Small intestine (tissue), 7 donors: ENCODE data around the gene TBC1D20. TPM values are rescaled to one million over a fixed set of nuclear protein-coding genes. Genes with fewer than 3 reads are reported as not detected.

Experiments
- DNase-seq, 2 donors: peaks; one replicate each; pipeline versions ENCODE4 v3.0.0 to v3.0.0-alpha.2; 2013
- FAIRE-seq: peaks from 2 replicates; lab custom pipeline; 2012; peaks lifted over from hg19 to GRCh38; lab: Jason Lieb, UNC
- H3K27ac ChIP-seq, 3 donors: one replicate each; pipeline ENCODE4 v1.5.1; 2013; ENCODE audit warnings: low read length in 2 of 3, mild to moderate bottlenecking in 2 of 3, control low read depth in 1 of 3, inconsistent platforms in 1 of 3, low read depth in 1 of 3, moderate library complexity in 1 of 3
- H3K27me3 ChIP-seq, 3 donors: one replicate each; pipeline ENCODE4 v1.6.1; 2013; ENCODE audit warnings: low read length in 3 of 3, inconsistent platforms in 1 of 3; ENCODE audit not compliant: control insufficient read depth in 3 of 3, insufficient read depth in 3 of 3
- H3K36me3 ChIP-seq, 3 donors: one replicate each; pipeline ENCODE4 v1.6.1; 2013; ENCODE audit warnings: low read length in 3 of 3, inconsistent platforms in 1 of 3, low read depth in 1 of 3, mild to moderate bottlenecking in 1 of 3, moderate library complexity in 1 of 3; ENCODE audit not compliant: control insufficient read depth in 3 of 3, insufficient read depth in 2 of 3
- H3K4me1 ChIP-seq, 3 donors: one replicate each; pipeline ENCODE4 v1.6.1; 2013; ENCODE audit warnings: low read length in 2 of 3, inconsistent platforms in 1 of 3, low read depth in 1 of 3, mild to moderate bottlenecking in 1 of 3, moderate library complexity in 1 of 3; ENCODE audit not compliant: control insufficient read depth in 3 of 3, insufficient read depth in 2 of 3
- H3K4me3 ChIP-seq, 3 donors: one replicate each; pipeline ENCODE4 v1.5.1; 2013; ENCODE audit warnings: low read length in 3 of 3, control low read depth in 1 of 3, inconsistent platforms in 1 of 3, low read depth in 1 of 3, mild to moderate bottlenecking in 1 of 3, moderate library complexity in 1 of 3
- H3K9me3 ChIP-seq, 2 donors: one replicate each; pipeline ENCODE4 v1.6.1; 2013; ENCODE audit warnings: low read depth in 1 of 2, low read length in 1 of 2; ENCODE audit not compliant: control insufficient read depth in 2 of 2, insufficient read depth in 1 of 2
- WGBS, 3 donors: extraction: QIAGEN DNeasy Blood & Tissue Kit; methylation state at CpG; one replicate each; pipeline ENCODE4 v1.1.7; 2013; 5-methylcytosine and 5-hydroxymethylcytosine counted together
- polyA plus RNA-seq, 4 donors: library from polyadenylated mRNA; stranded (reverse) in 3 of 4; unstranded in 1 of 4; fragments of 200-250 nt in 3 of 4; fragments of 120-200 nt in 1 of 4; gene quantifications; one replicate each; pipeline versions ENCODE4 v1.2.1 to v1.2.3, GENCODE V29; 2013
- donor health status: healthy with polysubstance abuse.
- donor health status: control.
- donor health status: control.
- donor health status: Bipolar disorder and iron deficiency.
- donor health status: healthy.

TBC1D20 gene
- polyA plus RNA-seq, 4 donors = 13.1 to 28.7 (median 14.8) TPM

DNA sequence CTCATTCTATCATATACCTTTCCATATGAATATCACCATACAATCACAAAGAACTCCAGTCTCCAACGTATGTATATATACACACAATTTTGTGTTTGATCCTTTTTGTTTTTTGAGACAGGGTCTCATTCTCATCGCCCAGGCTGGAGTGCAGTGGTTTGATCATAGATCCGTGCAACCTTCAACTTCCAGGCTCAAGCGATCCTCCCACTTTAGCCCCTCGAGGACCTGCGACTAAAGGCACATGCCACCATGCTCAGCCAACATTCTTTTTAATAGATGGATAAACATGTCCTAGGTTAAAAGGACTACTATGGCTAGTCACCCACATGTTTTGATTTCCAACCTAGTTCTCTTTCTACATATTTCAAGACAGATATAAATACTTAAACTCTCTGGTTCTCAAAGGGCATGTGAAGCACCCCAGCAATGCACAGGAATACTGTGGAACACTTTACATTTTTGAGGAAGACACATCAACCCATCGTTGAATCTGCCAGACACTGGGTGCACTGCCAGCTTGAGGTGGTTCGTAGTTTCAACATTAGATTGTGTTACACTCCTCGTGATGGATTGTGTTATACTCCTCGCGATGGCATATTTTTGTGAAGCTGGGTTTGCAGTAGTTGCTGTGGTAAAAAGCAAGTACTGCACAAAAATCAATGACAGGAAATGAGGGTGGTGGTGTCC lies 40.9 kb upstream of the TBC1D20 start:
- WGBS, 3 donors = 95 to 96% (median 95%) methylated on average over 11 of the region's 11 CpGs
- no peak for DNase-seq
- FAIRE-seq = no peak
- H3K4me3 ChIP-seq = peak overlapping the region in 1 of 3 donors; percentile 4
- H3K27ac ChIP-seq = no peak overlapping the region
- H3K36me3 ChIP-seq = peaks cover 7 to 36% (median 30%) of the 10 kb centered on the region in 3 donors
- H3K4me1 ChIP-seq = peaks cover 0 to 4% (median 0%) of the 10 kb centered on the region in 3 donors
- H3K27me3 ChIP-seq = no peaks in the 10 kb centered on the region
- H3K9me3 ChIP-seq = no peaks in the 10 kb centered on the region

DNA sequence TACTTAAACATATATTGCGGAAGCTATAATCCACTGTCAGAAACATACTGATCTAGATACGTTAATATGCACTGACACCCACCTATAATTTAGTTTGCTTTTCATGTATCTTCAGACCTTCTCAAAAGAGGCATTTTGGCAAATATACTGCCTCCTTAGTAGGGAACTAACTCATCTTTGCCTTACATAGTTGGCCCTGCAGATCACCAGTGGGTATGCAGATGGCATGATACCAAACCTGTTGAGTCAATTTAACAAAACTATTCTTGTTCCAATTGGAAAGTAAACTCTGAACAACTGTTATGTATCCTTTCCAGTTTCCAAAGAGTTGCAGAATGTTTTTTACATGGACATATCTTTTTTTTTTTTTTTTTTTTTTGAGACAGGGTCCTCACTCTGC lies 35.6 kb upstream of the TBC1D20 start:
- H3K36me3 ChIP-seq = peaks cover 12 to 34% (median 32%) of the 10 kb centered on the region in 3 donors

DNA sequence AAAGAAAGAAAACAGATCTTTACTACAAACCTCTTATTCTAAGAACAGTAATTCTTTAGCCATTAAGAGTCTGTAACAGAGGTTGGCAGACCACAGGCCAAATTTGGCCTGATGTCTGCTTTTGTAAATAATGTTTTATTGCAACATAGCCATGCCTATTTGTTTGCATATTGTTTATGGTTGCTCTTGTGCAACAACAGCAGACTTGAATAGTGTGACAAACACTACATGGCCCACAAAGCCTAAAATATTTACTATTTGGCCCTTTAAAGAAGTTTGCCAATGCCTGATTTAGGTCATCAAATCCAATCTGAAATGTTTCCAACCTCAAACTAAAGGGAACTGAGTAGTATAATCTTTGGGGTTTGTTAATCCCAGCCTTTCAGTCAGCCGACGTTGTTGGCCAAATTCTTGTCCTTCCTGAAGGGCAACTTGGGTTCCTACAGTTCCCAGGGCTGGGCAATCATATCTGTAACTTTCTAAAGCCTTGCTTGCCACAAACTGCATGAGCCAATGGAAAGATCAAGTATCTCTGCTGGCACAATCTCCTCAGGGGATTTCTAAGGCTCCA lies 33.9 kb upstream of the TBC1D20 start:
- H3K4me1 ChIP-seq = no peaks in the 10 kb centered on the region
- WGBS, 3 donors = 45 to 58% (median 57%) methylated on average over 2 of the region's 2 CpGs
- H3K27ac ChIP-seq = peak overlapping the region in 1 of 3 donors; percentile 13
- H3K36me3 ChIP-seq = peaks cover 10 to 34% (median 29%) of the 10 kb centered on the region in 3 donors
- H3K27me3 ChIP-seq = no peaks in the 10 kb centered on the region
- no peaks in the 10 kb centered on the region for H3K9me3 ChIP-seq
- FAIRE-seq (no peak), DNase-seq (no peak)
- no peak overlapping the region for H3K4me3 ChIP-seq

More for the DNA sequence above, 35.6 kb upstream of the TBC1D20 start:
- H3K27ac ChIP-seq = no peak overlapping the region
- no peak for FAIRE-seq
- no peak for DNase-seq
- no peaks in the 10 kb centered on the region for H3K9me3 ChIP-seq
- 97 to 98% (median 98%) methylated on average over 2 of the region's 2 CpGs for WGBS, 3 donors
- no peaks in the 10 kb centered on the region for H3K4me1 ChIP-seq
- H3K4me3 ChIP-seq = no peak overlapping the region
- no peaks in the 10 kb centered on the region for H3K27me3 ChIP-seq

DNA sequence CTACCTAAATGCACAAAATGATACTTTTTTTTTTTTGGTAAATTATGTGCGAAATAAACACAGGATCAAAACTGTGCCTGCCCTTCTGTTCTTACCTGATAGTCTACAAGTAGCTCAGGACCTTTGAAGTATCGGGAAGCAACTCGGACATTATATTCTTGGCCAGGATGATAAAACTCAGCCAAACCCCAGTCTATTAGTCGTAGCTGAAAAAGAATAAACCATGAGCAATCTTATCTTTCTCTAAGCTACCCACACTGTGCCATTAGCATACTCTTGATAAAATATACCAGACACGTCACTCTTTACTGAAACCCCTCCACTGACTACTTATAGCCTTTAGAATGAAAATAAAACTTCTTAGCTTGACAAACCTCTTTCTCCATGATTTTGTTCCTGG lies 29.8 kb upstream of the TBC1D20 start:
- no peak for FAIRE-seq
- 92 to 95% (median 94%) methylated on average over 5 of the region's 5 CpGs for WGBS, 3 donors
- H3K27ac ChIP-seq = no peak overlapping the region
- no peak for DNase-seq
- no peak overlapping the region for H3K4me3 ChIP-seq
- no peaks in the 10 kb centered on the region for H3K9me3 ChIP-seq
- peaks cover 10 to 36% (median 35%) of the 10 kb centered on the region in 3 donors for H3K36me3 ChIP-seq
- H3K4me1 ChIP-seq = no peaks in the 10 kb centered on the region
- H3K27me3 ChIP-seq = no peaks in the 10 kb centered on the region

DNA sequence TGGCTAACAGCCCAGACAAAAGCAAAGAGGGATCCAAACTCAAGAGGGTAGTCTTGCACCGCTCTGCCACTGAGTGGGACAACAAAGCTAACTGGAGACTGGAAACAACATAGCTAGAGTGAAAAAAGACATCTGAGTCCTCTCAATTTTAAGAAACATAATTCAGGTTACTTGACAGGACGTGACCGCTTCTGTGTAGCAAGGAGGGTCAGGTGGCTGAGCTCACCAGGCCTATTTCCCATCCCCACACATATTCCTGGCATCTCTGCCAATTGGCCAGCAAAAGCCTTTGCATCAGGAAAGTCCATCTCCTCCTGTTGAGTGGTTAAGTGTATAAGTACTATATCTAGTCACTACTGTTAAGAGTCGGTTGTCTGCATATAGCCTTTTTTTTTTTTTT lies 25.3 kb upstream of the TBC1D20 start:
- no peak for DNase-seq
- H3K4me1 ChIP-seq = no peaks in the 10 kb centered on the region
- peaks cover 18 to 48% (median 32%) of the 10 kb centered on the region in 3 donors for H3K36me3 ChIP-seq
- 98% methylated on average over 4 of the region's 4 CpGs for WGBS, 3 donors
- H3K4me3 ChIP-seq = no peak overlapping the region
- H3K9me3 ChIP-seq = no peaks in the 10 kb centered on the region
- no peak overlapping the region for H3K27ac ChIP-seq
- no peaks in the 10 kb centered on the region for H3K27me3 ChIP-seq
- FAIRE-seq = no peak

DNA sequence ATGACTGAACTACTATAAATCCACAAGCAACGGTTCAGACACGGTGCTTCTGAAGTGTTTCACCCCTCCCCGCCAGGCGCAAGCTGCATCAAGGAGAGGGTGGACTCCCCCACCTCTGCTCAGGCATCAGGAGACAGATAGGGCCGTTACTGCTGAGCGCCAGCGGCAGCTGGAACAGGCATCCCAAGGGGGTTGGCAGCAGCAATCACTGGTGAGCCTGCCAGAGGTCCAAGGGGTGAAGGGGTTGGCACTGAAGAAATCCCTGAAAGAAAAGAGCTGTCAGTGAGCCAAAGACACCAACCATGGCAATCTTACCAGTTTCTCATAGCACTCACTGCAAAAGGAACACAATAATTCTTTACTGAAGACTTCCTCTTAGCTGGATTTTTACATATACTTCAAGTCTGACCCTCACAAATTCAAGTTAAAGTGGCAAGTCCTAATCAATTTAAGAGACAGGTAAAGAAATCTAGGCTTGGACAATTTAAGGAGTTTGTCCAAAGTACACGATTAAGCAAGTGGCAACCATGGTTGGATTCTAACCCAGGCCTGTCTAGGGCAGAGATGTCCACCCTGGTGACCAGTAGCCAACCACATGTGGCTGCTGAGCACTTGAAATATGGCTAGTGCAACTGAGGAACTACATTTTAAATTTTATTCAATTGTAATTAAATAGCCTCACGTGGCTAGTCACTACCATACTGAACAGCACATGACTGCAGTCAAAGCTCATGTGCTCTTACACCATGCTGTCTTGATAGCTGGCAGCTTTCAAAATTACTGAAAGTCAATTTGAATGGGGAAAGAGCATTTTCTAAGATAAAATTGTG lies 21.7 kb upstream of the TBC1D20 start:
- Histone ChIP-seq H3K4me3 (no peak overlapping the region), H3K27ac (no peak overlapping the region), H3K36me3 (peaks cover 15 to 39% (median 32%) of the 10 kb centered on the region in 3 donors), H3K27me3 (no peaks in the 10 kb centered on the region), H3K4me1 (no peaks in the 10 kb centered on the region), H3K9me3 (no peaks in the 10 kb centered on the region)
- 67 to 74% (median 68%) methylated on average over 9 of the region's 9 CpGs for WGBS, 3 donors
- FAIRE-seq (no peak), DNase-seq (no peak)

DNA sequence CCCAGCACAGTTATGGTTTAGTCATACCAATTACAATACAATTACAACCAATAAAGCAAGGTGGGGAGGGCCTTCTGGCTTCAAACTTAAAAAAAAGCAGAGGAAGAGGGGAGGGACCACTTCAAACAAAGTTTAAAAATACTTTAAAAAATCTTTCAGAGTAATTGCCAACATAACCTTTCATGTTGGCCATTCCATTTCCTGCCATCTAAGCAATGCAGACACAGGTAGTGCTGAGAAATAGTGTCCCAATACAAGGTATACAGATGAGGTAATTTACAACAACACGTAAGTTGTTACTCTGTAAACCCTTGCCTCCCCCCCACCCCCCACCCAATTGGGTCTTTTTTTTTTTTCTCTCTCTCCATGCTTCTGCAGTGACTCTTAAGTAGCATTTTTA lies 18.8 kb upstream of the TBC1D20 start:
- FAIRE-seq (no peak), DNase-seq (no peak)
- Histone ChIP-seq H3K27ac (no peak overlapping the region), H3K36me3 (peaks cover 14 to 48% (median 15%) of the 10 kb centered on the region in 3 donors), H3K9me3 (no peaks in the 10 kb centered on the region), H3K4me3 (no peak overlapping the region), H3K4me1 (no peaks in the 10 kb centered on the region), H3K27me3 (no peaks in the 10 kb centered on the region)
- 61 to 75% (median 68%) methylated on average over 1 of the region's 1 CpG for WGBS, 3 donors

DNA sequence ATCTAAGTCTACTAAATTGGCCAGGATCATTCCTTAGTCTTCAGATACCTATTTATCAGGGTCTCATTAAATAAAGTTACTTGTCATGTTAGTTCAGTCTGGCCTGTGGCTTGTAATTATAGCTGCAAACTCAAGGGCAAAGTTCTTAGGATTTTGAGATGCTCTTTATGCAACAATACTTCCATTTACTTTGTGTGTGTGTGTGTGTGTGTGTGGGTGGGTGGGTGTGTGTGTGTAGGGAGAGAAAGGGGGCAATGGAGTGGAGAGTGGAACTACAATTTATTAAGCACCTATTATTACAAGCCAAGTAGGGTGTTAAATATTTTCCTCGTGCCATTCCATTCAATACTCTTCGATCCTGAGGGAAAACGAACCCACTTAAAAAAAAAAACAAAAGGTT lies 17.7 kb upstream of the TBC1D20 start:
- Histone ChIP-seq H3K27ac (no peak overlapping the region), H3K36me3 (peaks cover 10 to 49% (median 12%) of the 10 kb centered on the region in 3 donors), H3K4me3 (no peak overlapping the region), H3K27me3 (no peaks in the 10 kb centered on the region), H3K4me1 (no peaks in the 10 kb centered on the region), H3K9me3 (no peaks in the 10 kb centered on the region)
- DNase-seq (no peak), FAIRE-seq (no peak)
- 55 to 73% (median 67%) methylated on average over 3 of the region's 3 CpGs for WGBS, 3 donors
